Measurements from ENCODE around the gene ABCA1. TPM values are rescaled to one million over a fixed set of nuclear protein-coding genes. Genes with fewer than 3 reads are reported as not detected.
"Not testable (repeated sequence)": the region's sequence is repeated elsewhere in the genome, so short reads cannot be mapped to it uniquely, and the experiment has no call there.

The ABCA1 gene
- total RNA-seq, 1 experiment from 2014 or later: 0.76 TPM

DNA sequence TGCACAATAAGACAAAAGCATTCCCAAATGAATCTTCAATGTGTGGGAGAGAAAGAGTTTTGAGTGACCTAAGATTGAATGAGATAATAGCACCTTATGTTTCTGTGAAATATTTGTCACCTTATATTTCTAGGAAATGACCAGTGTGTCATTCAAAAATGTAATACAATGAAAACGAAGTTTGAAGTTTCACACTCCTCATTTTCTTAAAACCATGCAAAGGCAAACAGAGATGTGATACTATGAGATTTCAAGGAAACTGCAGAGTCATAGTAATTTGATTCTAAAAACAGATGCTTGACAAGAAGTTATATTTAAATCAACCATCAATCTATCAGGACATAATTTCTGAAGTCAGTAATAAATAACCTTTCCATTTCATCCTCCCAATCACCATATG, 13.6 kb upstream of the ABCA1 start:
- BruUV-seq (replicated peaks): no TSS peak
- no peak overlapping the region for H3K4me3 Mint-ChIP-seq (ENCODE audit: low read depth, unreplicated experiment)
- CTCF ChIA-PET: interaction anchor here (0.7 kb wide), 1 partner anchor 429 kb away, joined by 4 read pairs; no protein-coding TSS in a partner anchor
- H3K27me3 Mint-ChIP-seq (ENCODE audit: unreplicated experiment): no peaks in the 10 kb centered on the region
- H3K9me3 Mint-ChIP-seq (ENCODE audit: low read depth, unreplicated experiment): no peaks in the 10 kb centered on the region
- TF ChIP-seq, protein P1, sequence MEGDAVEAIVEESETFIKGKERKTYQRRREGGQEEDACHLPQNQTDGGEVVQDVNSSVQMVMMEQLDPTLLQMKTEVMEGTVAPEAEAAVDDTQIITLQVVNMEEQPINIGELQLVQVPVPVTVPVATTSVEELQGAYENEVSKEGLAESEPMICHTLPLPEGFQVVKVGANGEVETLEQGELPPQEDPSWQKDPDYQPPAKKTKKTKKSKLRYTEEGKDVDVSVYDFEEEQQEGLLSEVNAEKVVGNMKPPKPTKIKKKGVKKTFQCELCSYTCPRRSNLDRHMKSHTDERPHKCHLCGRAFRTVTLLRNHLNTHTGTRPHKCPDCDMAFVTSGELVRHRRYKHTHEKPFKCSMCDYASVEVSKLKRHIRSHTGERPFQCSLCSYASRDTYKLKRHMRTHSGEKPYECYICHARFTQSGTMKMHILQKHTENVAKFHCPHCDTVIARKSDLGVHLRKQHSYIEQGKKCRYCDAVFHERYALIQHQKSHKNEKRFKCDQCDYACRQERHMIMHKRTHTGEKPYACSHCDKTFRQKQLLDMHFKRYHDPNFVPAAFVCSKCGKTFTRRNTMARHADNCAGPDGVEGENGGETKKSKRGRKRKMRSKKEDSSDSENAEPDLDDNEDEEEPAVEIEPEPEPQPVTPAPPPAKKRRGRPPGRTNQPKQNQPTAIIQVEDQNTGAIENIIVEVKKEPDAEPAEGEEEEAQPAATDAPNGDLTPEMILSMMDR (IDR thresholded peaks at IDR 0.05; ENCODE audit: unreplicated experiment): no peak
- no peaks in the 10 kb centered on the region for H3K36me3 Mint-ChIP-seq (ENCODE audit: insufficient read depth, unreplicated experiment)
- intact Hi-C loops (cut with micrococcal nuclease; ENCODE audit: unreplicated experiment): no loop called here
- H3K27ac Mint-ChIP-seq (ENCODE audit: unreplicated experiment): no peak overlapping the region
- no peak for DNase-seq
- H3K4me1 Mint-ChIP-seq (ENCODE audit: low read depth, unreplicated experiment): no peaks in the 10 kb centered on the region

DNA sequence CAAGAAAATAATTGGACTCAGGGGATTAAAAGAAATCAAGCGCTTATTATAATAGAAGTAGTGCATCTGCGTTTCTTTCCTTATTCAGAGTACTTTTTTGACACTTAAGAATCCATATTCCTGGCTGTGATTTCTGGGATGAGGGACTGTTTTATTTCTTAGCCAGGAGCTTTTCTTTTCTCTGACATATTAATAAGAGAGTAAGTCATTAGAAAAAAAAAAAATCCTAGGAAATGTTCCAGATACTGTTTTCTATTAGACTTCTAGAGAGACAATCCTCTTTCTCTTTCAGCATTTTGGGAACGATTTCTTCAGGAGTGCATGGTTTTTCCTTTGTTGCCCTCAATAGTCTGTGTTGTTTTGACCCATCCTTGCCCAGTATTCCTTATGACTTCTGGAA, 8.3 kb upstream of the ABCA1 start:
- DNase-seq: no peak
- CTCF ChIA-PET: no interaction called here
- no TSS peak for BruUV-seq (replicated peaks)
- TF ChIP-seq, protein P1 (IDR thresholded peaks at IDR 0.05; ENCODE audit: unreplicated experiment): no peak
- intact Hi-C loops (cut with micrococcal nuclease; ENCODE audit: unreplicated experiment): no loop called here
- no peaks in the 10 kb centered on the region for H3K9me3 Mint-ChIP-seq (ENCODE audit: low read depth, unreplicated experiment)
- H3K27ac Mint-ChIP-seq (ENCODE audit: unreplicated experiment): no peak overlapping the region
- H3K36me3 Mint-ChIP-seq (ENCODE audit: insufficient read depth, unreplicated experiment): no peaks in the 10 kb centered on the region
- H3K4me3 Mint-ChIP-seq (ENCODE audit: low read depth, unreplicated experiment): no peak overlapping the region
- H3K4me1 Mint-ChIP-seq (ENCODE audit: low read depth, unreplicated experiment): no peaks in the 10 kb centered on the region
- H3K27me3 Mint-ChIP-seq (ENCODE audit: unreplicated experiment): no peaks in the 10 kb centered on the region

DNA sequence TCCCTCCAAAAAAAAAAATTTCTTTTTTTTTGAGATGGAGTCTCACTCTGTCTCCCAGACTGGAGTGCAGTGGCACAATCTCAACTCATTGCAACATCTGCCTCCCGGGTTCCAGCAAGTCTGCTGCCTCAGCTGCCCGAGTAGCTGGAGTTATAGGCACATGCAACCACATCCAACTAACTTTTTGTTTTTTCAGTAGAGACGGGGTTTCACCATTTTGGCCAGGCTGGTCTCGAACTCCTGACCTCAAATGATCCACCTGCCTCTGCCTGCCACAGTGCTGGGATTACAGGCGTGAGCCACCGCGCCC, 7.5 kb upstream of the ABCA1 start:
- intact Hi-C loops (cut with micrococcal nuclease; ENCODE audit: unreplicated experiment); H3K36me3 Mint-ChIP-seq (ENCODE audit: insufficient read depth, unreplicated experiment); H3K27ac Mint-ChIP-seq (ENCODE audit: unreplicated experiment); H3K4me3 Mint-ChIP-seq (ENCODE audit: low read depth, unreplicated experiment); H3K9me3 Mint-ChIP-seq (ENCODE audit: low read depth, unreplicated experiment); H3K27me3 Mint-ChIP-seq (ENCODE audit: unreplicated experiment); H3K4me1 Mint-ChIP-seq (ENCODE audit: low read depth, unreplicated experiment); BruUV-seq (replicated peaks); CTCF ChIA-PET; DNase-seq: not testable (repeated sequence)

DNA sequence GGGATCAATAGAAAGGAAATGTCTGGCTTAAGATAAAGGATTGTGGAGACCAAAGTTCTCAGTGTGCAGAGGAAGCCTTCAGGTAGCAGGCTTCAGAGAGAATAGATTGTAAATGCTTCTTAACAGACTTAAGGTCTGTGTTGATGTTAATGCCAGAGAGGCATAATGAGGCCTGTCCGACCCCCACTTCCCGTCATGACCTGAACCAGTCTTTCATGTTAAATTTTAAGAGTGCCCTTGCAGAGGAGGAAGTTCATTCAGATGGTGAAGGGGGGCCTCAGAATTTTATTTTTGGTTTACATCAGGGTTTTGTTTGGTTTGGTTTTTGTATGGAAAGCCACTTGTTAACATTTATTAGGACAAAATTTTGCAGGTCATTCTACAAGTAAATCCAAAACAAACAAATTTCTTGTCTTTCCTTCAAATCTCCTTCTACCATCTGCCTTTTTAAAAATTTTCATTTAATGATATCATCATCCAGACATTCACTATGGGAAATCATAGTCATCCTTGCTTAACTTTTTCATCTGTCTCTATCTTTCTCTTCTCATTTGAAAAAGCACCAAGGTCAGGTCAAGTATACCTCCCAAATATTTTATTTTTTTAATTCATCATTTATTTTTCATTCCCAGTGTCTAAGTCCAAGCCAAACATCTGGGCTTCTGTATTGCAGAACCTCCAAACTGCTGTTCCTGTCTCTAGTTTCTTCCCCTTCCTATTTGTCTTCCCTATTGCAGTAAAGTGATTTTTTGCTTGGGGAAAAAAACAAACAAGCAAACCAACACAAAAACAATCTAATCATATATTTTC, 6.9 kb upstream of the ABCA1 start:
- H3K4me3 Mint-ChIP-seq (ENCODE audit: low read depth, unreplicated experiment): no peak overlapping the region
- no peak for DNase-seq
- H3K27ac Mint-ChIP-seq (ENCODE audit: unreplicated experiment): no peak overlapping the region
- TF ChIP-seq, protein P1 (IDR thresholded peaks at IDR 0.05; ENCODE audit: unreplicated experiment): no peak
- H3K36me3 Mint-ChIP-seq (ENCODE audit: insufficient read depth, unreplicated experiment): no peaks in the 10 kb centered on the region
- H3K9me3 Mint-ChIP-seq (ENCODE audit: low read depth, unreplicated experiment): no peaks in the 10 kb centered on the region
- intact Hi-C loops (cut with micrococcal nuclease; ENCODE audit: unreplicated experiment): no loop called here
- no peaks in the 10 kb centered on the region for H3K27me3 Mint-ChIP-seq (ENCODE audit: unreplicated experiment)
- H3K4me1 Mint-ChIP-seq (ENCODE audit: low read depth, unreplicated experiment): no peaks in the 10 kb centered on the region
- CTCF ChIA-PET: no interaction called here
- no TSS peak for BruUV-seq (replicated peaks)

DNA sequence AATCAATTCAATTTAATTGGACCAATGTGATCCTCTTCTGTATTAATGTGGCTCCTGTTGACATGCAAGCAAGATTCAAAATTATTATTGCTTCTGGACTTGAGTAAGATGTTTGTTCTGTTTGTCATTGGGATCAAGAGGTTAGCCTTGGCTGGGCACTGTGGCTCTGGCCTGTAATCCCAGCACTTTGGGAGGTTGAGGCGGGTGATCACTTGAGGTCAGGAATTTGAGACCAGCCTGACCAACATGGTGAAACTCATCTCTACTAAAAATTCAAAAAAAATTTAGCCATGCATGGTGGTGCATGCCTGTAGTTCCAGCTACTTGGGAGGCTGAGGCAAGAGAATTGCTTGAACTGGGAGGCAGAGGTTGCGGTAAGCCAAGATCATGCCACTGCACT, 5.1 kb upstream of the ABCA1 start:
- H3K27me3 Mint-ChIP-seq (ENCODE audit: unreplicated experiment); H3K4me1 Mint-ChIP-seq (ENCODE audit: low read depth, unreplicated experiment); DNase-seq; H3K27ac Mint-ChIP-seq (ENCODE audit: unreplicated experiment); H3K4me3 Mint-ChIP-seq (ENCODE audit: low read depth, unreplicated experiment); intact Hi-C loops (cut with micrococcal nuclease; ENCODE audit: unreplicated experiment); H3K36me3 Mint-ChIP-seq (ENCODE audit: insufficient read depth, unreplicated experiment); H3K9me3 Mint-ChIP-seq (ENCODE audit: low read depth, unreplicated experiment); BruUV-seq (replicated peaks): not testable (repeated sequence)
- CTCF ChIA-PET: interaction anchor here (0.6 kb wide), 1 partner anchor 171 kb away, joined by 3 read pairs; no protein-coding TSS in a partner anchor

Data from Calu3 (cell line).